IPS-18a (cell line): ENCODE measurements around the gene PYGB.

ENCODE experiments used
- H3K27ac ChIP-seq: one replicate; pipeline ENCODE4 v1.5.1; 2013; ENCODE audit warnings: low read length
- H3K27me3 ChIP-seq: one replicate; pipeline ENCODE4 v1.6.1; 2013; ENCODE audit warnings: mild to moderate bottlenecking, low read length; ENCODE audit not compliant: control insufficient read depth, insufficient read depth
- H3K36me3 ChIP-seq: one replicate; pipeline ENCODE4 v1.6.1; 2013; ENCODE audit warnings: low read depth, low read length; ENCODE audit not compliant: control insufficient read depth
- H3K4me1 ChIP-seq: one replicate; pipeline ENCODE4 v1.6.1; 2013; ENCODE audit warnings: low read depth, low read length; ENCODE audit not compliant: control insufficient read depth
- H3K4me3 ChIP-seq: one replicate; pipeline ENCODE4 v1.5.1; 2013; ENCODE audit warnings: low read length
- H3K9ac ChIP-seq: one replicate; pipeline ENCODE4 v1.6.1; 2013; ENCODE audit warnings: mild to moderate bottlenecking, low read length, moderate library complexity
- H3K9me3 ChIP-seq: one replicate; pipeline ENCODE4 v1.6.1; 2013; ENCODE audit warnings: low read depth, low read length; ENCODE audit not compliant: control insufficient read depth

The PYGB gene

DNA sequence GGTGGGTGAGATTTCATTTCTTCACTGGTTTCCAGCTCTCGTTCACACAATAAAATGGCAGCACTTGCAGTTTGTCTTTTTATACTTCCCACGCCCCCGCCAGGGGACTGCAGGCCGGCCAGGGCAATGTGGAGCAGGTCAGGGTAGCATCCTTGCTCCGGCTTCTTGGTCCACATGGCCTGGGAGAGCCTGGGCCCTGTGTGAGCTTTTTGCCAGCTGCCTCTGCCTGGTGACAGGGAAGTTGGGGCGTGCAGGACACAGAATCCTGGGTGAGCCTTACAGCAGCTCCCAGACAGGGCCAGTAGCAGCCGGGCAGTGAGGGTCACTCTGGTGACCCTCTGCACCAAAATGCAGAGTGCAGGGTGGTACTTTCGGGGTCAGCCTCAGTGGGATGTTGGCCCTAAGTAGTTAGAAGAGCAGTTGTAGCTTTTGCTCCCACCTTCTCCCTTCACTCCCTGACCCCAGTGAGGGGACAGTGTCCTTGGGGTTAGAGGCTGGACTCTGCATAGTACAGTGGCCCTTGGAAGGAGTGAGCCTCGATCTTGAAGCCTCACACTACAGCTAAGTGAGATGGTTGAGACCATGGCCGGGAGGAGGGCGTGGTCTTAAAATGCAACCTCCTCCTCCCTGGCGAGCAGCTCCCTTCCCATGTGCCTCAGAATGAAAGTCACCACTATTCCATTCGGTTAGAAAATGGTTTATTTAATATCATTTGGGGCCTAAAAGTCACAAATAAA is 23.8 kb downstream of the PYGB start:
- Histone ChIP-seq H3K36me3 (peaks cover 30% of the 10 kb centered on the region), H3K9me3 (no peaks in the 10 kb centered on the region), H3K27me3 (no peaks in the 10 kb centered on the region), H3K4me1 (no peaks in the 10 kb centered on the region), H3K4me3 (no peak overlapping the region), H3K9ac (no peak overlapping the region), H3K27ac (no peak overlapping the region)

- Histone ChIP-seq H3K9ac (no peak overlapping the region), H3K27me3 (no peaks in the 10 kb centered on the region), H3K4me1 (no peaks in the 10 kb centered on the region), H3K36me3 (peaks cover 35% of the 10 kb centered on the region), H3K4me3 (no peak overlapping the region), H3K27ac (no peak overlapping the region), H3K9me3 (no peaks in the 10 kb centered on the region)
Measured at GRCh38 chr20:25272223-25273000, 24.5 kb downstream of the PYGB start.

DNA sequence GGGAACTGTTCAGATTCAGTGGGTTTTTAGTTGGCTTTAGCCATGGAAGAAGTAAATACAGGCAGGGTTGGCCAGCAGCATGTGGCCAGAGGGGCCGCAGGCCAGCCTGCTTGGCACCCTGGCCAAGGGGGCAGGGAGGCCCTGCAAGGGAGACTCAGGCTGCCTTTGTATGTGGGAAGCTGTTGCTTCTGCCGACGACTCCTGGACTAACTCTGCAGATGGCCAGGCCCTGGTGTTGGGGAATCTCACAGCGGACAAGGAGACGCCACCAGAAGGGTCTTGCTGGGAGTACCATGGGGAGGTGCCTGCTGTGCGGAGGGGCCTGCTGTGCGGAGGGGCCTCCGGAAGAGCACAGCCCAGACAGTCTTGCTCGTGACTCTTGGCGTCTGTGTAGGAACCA is 25.2 kb downstream of the PYGB start:
- H3K9me3 ChIP-seq = no peaks in the 10 kb centered on the region
- no peaks in the 10 kb centered on the region for H3K27me3 ChIP-seq
- no peak overlapping the region for H3K4me3 ChIP-seq
- H3K36me3 ChIP-seq = peaks cover 38% of the 10 kb centered on the region
- no peak overlapping the region for H3K27ac ChIP-seq
- H3K9ac ChIP-seq = no peak overlapping the region
- no peaks in the 10 kb centered on the region for H3K4me1 ChIP-seq

GRCh38 chr20:25273541-25274358 is 25.9 kb downstream of the PYGB start:
- H3K9me3 ChIP-seq = no peaks in the 10 kb centered on the region
- no peaks in the 10 kb centered on the region for H3K4me1 ChIP-seq
- H3K27me3 ChIP-seq = no peaks in the 10 kb centered on the region
- H3K9ac ChIP-seq = no peak overlapping the region
- no peak overlapping the region for H3K4me3 ChIP-seq
- peaks cover 41% of the 10 kb centered on the region for H3K36me3 ChIP-seq
- H3K27ac ChIP-seq = no peak overlapping the region

DNA sequence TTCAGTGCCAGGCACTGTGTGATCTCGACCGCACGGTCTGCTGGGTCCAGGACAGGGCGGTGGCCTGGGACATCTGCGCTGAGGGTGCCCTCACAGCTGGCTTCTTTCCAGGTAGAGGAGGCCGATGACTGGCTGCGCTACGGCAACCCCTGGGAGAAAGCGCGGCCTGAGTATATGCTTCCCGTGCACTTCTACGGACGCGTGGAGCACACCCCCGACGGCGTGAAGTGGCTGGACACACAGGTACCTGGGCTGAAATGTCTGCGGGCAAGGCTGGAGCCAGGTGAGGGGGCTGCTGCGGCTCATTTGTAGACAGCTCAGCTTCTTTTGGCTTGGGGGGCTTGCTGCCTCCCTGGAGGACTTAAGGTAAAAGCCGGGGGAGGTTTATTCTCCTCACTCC is 26.6 kb downstream of the PYGB start:
- H3K36me3 ChIP-seq = peaks cover 40% of the 10 kb centered on the region

GRCh38 chr20:25274891-25275812 is 27.3 kb downstream of the PYGB start:
- Histone ChIP-seq H3K36me3 (peaks cover 40% of the 10 kb centered on the region), H3K27ac (no peak overlapping the region)

More for the DNA sequence above, 26.6 kb downstream of the PYGB start:
- H3K9me3 ChIP-seq = no peaks in the 10 kb centered on the region
- H3K27me3 ChIP-seq = no peaks in the 10 kb centered on the region
- no peak overlapping the region for H3K4me3 ChIP-seq
- H3K4me1 ChIP-seq = no peaks in the 10 kb centered on the region
- no peak overlapping the region for H3K9ac ChIP-seq
- no peak overlapping the region for H3K27ac ChIP-seq

GRCh38 chr20:25275813-25276532 is 28.1 kb downstream of the PYGB start:
- Histone ChIP-seq H3K4me1 (no peaks in the 10 kb centered on the region), H3K27ac (no peak overlapping the region), H3K27me3 (no peaks in the 10 kb centered on the region), H3K4me3 (no peak overlapping the region), H3K9me3 (no peaks in the 10 kb centered on the region), H3K9ac (no peak overlapping the region), H3K36me3 (peaks cover 39% of the 10 kb centered on the region)

More at GRCh38 chr20:25274891-25275812, 27.3 kb downstream of the PYGB start:
- Histone ChIP-seq H3K4me3 (no peak overlapping the region), H3K4me1 (no peaks in the 10 kb centered on the region), H3K9me3 (no peaks in the 10 kb centered on the region), H3K27me3 (no peaks in the 10 kb centered on the region), H3K9ac (no peak overlapping the region)

DNA sequence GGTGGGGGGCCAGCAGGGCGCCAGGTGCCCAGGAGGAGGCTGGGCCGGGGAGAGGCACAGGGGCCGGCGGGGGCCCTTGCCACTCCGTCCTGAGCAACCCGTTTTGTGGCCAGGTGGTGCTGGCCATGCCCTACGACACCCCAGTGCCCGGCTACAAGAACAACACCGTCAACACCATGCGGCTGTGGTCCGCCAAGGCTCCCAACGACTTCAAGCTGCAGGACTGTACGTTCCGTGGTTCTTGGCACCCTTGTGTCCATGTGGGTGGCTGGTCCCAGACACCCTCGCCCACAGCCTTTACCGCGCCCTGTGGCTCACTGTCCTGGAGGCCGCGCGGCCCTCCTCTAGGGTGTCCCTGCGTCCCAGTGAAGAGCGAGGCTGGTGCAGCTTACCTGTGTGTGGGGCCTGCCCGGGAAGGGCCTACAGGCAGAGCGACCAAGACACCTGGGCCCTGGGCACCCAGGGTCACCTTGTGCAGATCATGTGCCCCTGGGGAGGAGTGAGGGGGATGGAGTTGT is 28.7 kb downstream of the PYGB start:
- no peaks in the 10 kb centered on the region for H3K9me3 ChIP-seq
- no peak overlapping the region for H3K27ac ChIP-seq
- no peaks in the 10 kb centered on the region for H3K4me1 ChIP-seq
- H3K9ac ChIP-seq = no peak overlapping the region
- no peak overlapping the region for H3K4me3 ChIP-seq
- peaks cover 35% of the 10 kb centered on the region for H3K36me3 ChIP-seq
- no peaks in the 10 kb centered on the region for H3K27me3 ChIP-seq

GRCh38 chr20:25277051-25277801 is 29.3 kb downstream of the PYGB start:
- Histone ChIP-seq H3K27me3 (no peaks in the 10 kb centered on the region), H3K9ac (no peak overlapping the region), H3K4me1 (no peaks in the 10 kb centered on the region), H3K27ac (no peak overlapping the region), H3K4me3 (no peak overlapping the region), H3K36me3 (peaks cover 28% of the 10 kb centered on the region), H3K9me3 (no peaks in the 10 kb centered on the region)
